Small intestine (tissue), 7 donors: ENCODE data around the gene TMCC2. TPM values are rescaled to one million over a fixed set of nuclear protein-coding genes. Genes with fewer than 3 reads are reported as not detected.
"Not testable (repeated sequence)": the region's sequence is repeated elsewhere in the genome, so short reads cannot be mapped to it uniquely, and the experiment has no call there.

Source experiments
- DNase-seq, 2 donors: peaks; one replicate each; pipeline versions ENCODE4 v3.0.0 to v3.0.0-alpha.2; 2013
- FAIRE-seq: peaks from 2 replicates; lab custom pipeline; 2012; peaks lifted over from hg19 to GRCh38; lab: Jason Lieb, UNC
- H3K27ac ChIP-seq, 3 donors: one replicate each; pipeline ENCODE4 v1.5.1; 2013; ENCODE audit warnings: low read length in 2 of 3, mild to moderate bottlenecking in 2 of 3, control low read depth in 1 of 3, inconsistent platforms in 1 of 3, low read depth in 1 of 3, moderate library complexity in 1 of 3
- H3K27me3 ChIP-seq, 3 donors: one replicate each; pipeline ENCODE4 v1.6.1; 2013; ENCODE audit warnings: low read length in 3 of 3, inconsistent platforms in 1 of 3; ENCODE audit not compliant: control insufficient read depth in 3 of 3, insufficient read depth in 3 of 3
- H3K36me3 ChIP-seq, 3 donors: one replicate each; pipeline ENCODE4 v1.6.1; 2013; ENCODE audit warnings: low read length in 3 of 3, inconsistent platforms in 1 of 3, low read depth in 1 of 3, mild to moderate bottlenecking in 1 of 3, moderate library complexity in 1 of 3; ENCODE audit not compliant: control insufficient read depth in 3 of 3, insufficient read depth in 2 of 3
- H3K4me1 ChIP-seq, 3 donors: one replicate each; pipeline ENCODE4 v1.6.1; 2013; ENCODE audit warnings: low read length in 2 of 3, inconsistent platforms in 1 of 3, low read depth in 1 of 3, mild to moderate bottlenecking in 1 of 3, moderate library complexity in 1 of 3; ENCODE audit not compliant: control insufficient read depth in 3 of 3, insufficient read depth in 2 of 3
- H3K4me3 ChIP-seq, 3 donors: one replicate each; pipeline ENCODE4 v1.5.1; 2013; ENCODE audit warnings: low read length in 3 of 3, control low read depth in 1 of 3, inconsistent platforms in 1 of 3, low read depth in 1 of 3, mild to moderate bottlenecking in 1 of 3, moderate library complexity in 1 of 3
- H3K9me3 ChIP-seq, 2 donors: one replicate each; pipeline ENCODE4 v1.6.1; 2013; ENCODE audit warnings: low read depth in 1 of 2, low read length in 1 of 2; ENCODE audit not compliant: control insufficient read depth in 2 of 2, insufficient read depth in 1 of 2
- WGBS, 3 donors: extraction: QIAGEN DNeasy Blood & Tissue Kit; methylation state at CpG; one replicate each; pipeline ENCODE4 v1.1.7; 2013; 5-methylcytosine and 5-hydroxymethylcytosine counted together
- polyA plus RNA-seq, 4 donors: library from polyadenylated mRNA; stranded (reverse) in 3 of 4; unstranded in 1 of 4; fragments of 200-250 nt in 3 of 4; fragments of 120-200 nt in 1 of 4; gene quantifications; one replicate each; pipeline versions ENCODE4 v1.2.1 to v1.2.3, GENCODE V29; 2013
- donor health status: healthy with polysubstance abuse.
- donor health status: control.
- donor health status: control.
- donor health status: Bipolar disorder and iron deficiency.
- donor health status: healthy.

TMCC2 gene
- polyA plus RNA-seq, 4 donors: 0.54 to 1.7 (median 0.96) TPM

DNA sequence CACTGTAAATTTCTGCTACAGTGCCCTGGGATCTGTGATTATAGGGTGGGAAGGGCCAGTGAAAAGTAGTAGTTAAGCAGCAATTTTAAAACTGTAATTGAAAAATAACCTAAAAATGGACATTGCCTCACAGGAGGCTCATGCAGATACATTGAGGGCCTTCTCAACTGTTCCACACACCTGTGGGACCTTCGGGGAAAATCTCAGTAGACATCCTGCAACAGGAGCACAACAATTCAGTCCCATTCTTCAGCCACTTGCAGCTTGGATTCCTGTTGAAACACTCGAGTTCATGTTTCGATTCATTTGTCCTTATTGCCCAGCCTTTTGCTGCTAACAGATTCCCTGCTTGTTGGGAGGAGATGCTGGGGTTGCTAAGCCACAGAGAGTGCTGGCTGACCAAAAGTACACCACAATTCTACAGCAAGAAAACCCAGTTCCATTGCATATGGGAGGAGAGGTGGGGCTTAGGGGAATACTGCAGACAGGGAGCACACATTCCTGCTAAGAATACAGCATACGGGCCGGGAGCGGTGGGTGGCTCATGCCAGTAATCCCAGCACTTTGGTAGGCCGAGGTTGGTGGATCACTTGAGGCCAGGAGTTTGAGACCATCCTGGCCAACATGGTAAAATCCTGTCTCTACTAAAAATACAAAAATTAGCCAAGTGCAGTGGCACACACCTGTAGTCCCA, 4.5 kb downstream of the TMCC2 start:
- WGBS, 3 donors: 84 to 96% (median 89%) methylated on average over 7 of the region's 7 CpGs
- no peak for FAIRE-seq
- no peaks in the 10 kb centered on the region for H3K36me3 ChIP-seq
- no peak overlapping the region for H3K4me3 ChIP-seq
- H3K9me3 ChIP-seq: no peaks in the 10 kb centered on the region
- H3K27me3 ChIP-seq: peaks cover 0 to 20% (median 2%) of the 10 kb centered on the region in 3 donors
- H3K4me1 ChIP-seq: peaks cover 0 to 12% (median 3%) of the 10 kb centered on the region in 3 donors
- H3K27ac ChIP-seq: no peak overlapping the region
- no peak for DNase-seq

- H3K4me3 ChIP-seq: no peak overlapping the region
- H3K27ac ChIP-seq: no peak overlapping the region
- DNase-seq: no peak
- H3K27me3 ChIP-seq: peaks cover 0 to 16% (median 2%) of the 10 kb centered on the region in 3 donors
- FAIRE-seq: no peak
- no peaks in the 10 kb centered on the region for H3K36me3 ChIP-seq
- 61 to 80% (median 71%) methylated on average over 3 of the region's 3 CpGs for WGBS, 3 donors
- H3K4me1 ChIP-seq: peaks cover 0 to 12% (median 3%) of the 10 kb centered on the region in 3 donors
- no peaks in the 10 kb centered on the region for H3K9me3 ChIP-seq
Measured at GRCh38 chr1:205232945-205233397, 5.2 kb downstream of the TMCC2 start.

DNA sequence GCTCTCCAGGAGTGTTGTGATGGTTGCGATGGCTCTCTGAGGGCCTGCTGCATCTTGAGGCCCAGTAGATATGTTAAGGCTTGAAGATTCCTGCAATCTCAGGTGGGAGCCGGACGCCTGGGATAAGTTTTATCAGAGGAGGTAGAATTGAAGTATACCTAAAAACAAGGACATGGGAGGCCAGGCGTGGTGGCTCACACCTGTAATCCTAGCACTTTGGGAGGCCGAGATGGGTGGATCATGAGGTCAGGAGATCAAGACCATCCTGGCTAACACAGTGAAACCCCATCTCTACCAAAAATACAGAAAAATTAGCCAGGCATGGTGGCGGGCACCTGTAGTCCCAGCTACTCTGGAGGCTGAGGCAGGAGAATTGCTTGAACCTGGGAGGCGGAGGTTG, 6.2 kb downstream of the TMCC2 start:
- DNase-seq, H3K4me1 ChIP-seq, H3K36me3 ChIP-seq, H3K9me3 ChIP-seq, FAIRE-seq, H3K27me3 ChIP-seq, H3K4me3 ChIP-seq, H3K27ac ChIP-seq: not testable (repeated sequence)
- 88 to 93% (median 92%) methylated on average over 6 to 7 of the region's 7 CpGs for WGBS, 3 donors

DNA sequence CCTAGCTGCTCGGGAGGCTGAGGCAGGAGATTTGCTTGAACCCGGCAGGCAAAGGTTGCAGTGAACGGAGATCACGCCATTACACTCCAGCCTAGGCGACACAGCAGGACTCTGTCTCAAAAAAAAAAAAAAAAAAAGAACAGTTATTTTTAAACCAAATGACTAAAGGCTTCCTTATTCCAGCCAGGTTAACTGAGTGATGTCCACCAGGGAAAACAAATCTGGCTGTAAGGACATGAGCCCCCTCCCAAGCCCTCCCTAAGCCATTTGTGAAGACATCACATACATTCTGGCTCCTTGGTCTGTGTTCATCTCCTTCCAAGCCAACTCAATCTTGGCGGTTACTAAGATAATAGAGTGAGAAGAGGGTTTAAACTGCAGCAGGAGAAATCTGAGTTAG, 8.2 kb downstream of the TMCC2 start:
- DNase-seq: no peak
- Histone ChIP-seq H3K27ac (no peak overlapping the region), H3K4me1 (no peaks in the 10 kb centered on the region), H3K9me3 (no peaks in the 10 kb centered on the region), H3K4me3 (no peak overlapping the region), H3K27me3 (peaks cover 0 to 3% (median 0%) of the 10 kb centered on the region in 3 donors), H3K36me3 (no peaks in the 10 kb centered on the region)
- no peak for FAIRE-seq
- 88 to 92% (median 92%) methylated on average over 6 of the region's 6 CpGs for WGBS, 3 donors

- no peak for FAIRE-seq
- WGBS, 3 donors: 87 to 93% (median 93%) methylated on average over 8 of the region's 8 CpGs
- no peak overlapping the region for H3K4me3 ChIP-seq
Measured at GRCh38 chr1:205236526-205236925, 8.8 kb downstream of the TMCC2 start.

GRCh38 chr1:205236951-205237475, 9.3 kb downstream of the TMCC2 start:
- 68 to 92% (median 76%) methylated on average over 4 of the region's 4 CpGs for WGBS, 3 donors
- no peak for FAIRE-seq
- Histone ChIP-seq H3K4me1 (no peaks in the 10 kb centered on the region), H3K27ac (no peak overlapping the region), H3K36me3 (no peaks in the 10 kb centered on the region), H3K27me3 (peaks cover 0 to 3% (median 0%) of the 10 kb centered on the region in 3 donors), H3K4me3 (no peak overlapping the region), H3K9me3 (no peaks in the 10 kb centered on the region)
- no peak for DNase-seq

More at GRCh38 chr1:205236526-205236925, 8.8 kb downstream of the TMCC2 start:
- Histone ChIP-seq H3K4me1 (no peaks in the 10 kb centered on the region), H3K36me3 (no peaks in the 10 kb centered on the region), H3K27ac (no peak overlapping the region), H3K9me3 (no peaks in the 10 kb centered on the region), H3K27me3 (peaks cover 0 to 3% (median 0%) of the 10 kb centered on the region in 3 donors)
- DNase-seq: no peak

GRCh38 chr1:205237526-205238484, 10.1 kb downstream of the TMCC2 start:
- no peak overlapping the region for H3K27ac ChIP-seq
- no peak for DNase-seq
- no peaks in the 10 kb centered on the region for H3K9me3 ChIP-seq

DNA sequence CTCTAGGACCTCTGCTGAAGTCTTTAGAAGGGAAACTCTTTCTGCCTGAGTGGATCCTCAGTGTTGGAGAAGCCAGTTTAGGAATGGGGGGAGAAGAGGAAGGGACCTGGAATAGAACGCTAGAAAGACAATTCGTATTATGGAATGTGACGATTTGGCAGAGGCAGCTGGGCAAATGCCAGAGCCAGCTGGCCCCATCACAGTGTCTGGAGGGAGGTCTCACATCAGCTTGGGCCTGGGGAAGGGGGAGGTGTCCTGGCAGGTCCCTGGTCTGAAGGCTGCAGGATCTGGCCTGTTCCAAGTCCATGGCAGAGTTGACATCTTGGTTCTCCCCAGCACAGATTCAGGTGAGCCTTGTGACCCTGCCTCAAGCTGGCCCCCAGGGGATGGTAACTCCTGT, 11.3 kb downstream of the TMCC2 start:
- Histone ChIP-seq H3K4me1 (no peaks in the 10 kb centered on the region), H3K9me3 (no peaks in the 10 kb centered on the region), H3K4me3 (no peak overlapping the region), H3K36me3 (no peaks in the 10 kb centered on the region), H3K27me3 (peaks cover 0 to 3% (median 0%) of the 10 kb centered on the region in 3 donors), H3K27ac (no peak overlapping the region)
- DNase-seq: no peak
- WGBS, 3 donors: 69 to 87% (median 86%) methylated on average over 3 of the region's 3 CpGs
- FAIRE-seq: no peak

More at GRCh38 chr1:205237526-205238484, 10.1 kb downstream of the TMCC2 start:
- Histone ChIP-seq H3K4me3 (no peak overlapping the region), H3K4me1 (no peaks in the 10 kb centered on the region), H3K36me3 (no peaks in the 10 kb centered on the region), H3K27me3 (peaks cover 0 to 3% (median 0%) of the 10 kb centered on the region in 3 donors)
- no peak for FAIRE-seq
- WGBS, 3 donors: 44 to 55% (median 54%) methylated on average over 12 of the region's 12 CpGs
